Lower leg skin (tissue), 4 donors: ENCODE results near the gene DNAJC28. TPM values are rescaled to one million over a fixed set of nuclear protein-coding genes. Genes with fewer than 3 reads are reported as not detected.
"Not testable (repeated sequence)": the region's sequence is repeated elsewhere in the genome, so short reads cannot be mapped to it uniquely, and the experiment has no call there.

Experiments used
- DNase-seq, 2 donors: peaks; one replicate each; pipeline ENCODE4 v3.0.0-alpha.2; 2019; ENCODE audit warnings: low spot score in 2 of 2
- H3K4me3 ChIP-seq: fragments of 200-600 bp; sonication (generic); 2 replicates; pipeline ENCODE4 v1.5.1; 2017; ENCODE audit warnings: mild to moderate bottlenecking, low read depth; ENCODE audit not compliant: poor library complexity, severe bottlenecking
- CTCF ChIP-seq, 3 donors: fragments of 450-650 bp; IDR thresholded peaks; one replicate each; pipeline ENCODE4 v1.5.1; 2016; ENCODE audit warnings: antibody characterized with exemption in 3 of 3, mild to moderate bottlenecking in 3 of 3, moderate library complexity in 2 of 3
- POLR2A ChIP-seq, 2 donors: fragments of 450-650 bp; IDR thresholded peaks; one replicate each; pipeline ENCODE4 v1.6.1; 2016 to 2017; ENCODE audit warnings: antibody characterized with exemption in 2 of 2, mild to moderate bottlenecking in 1 of 2, moderate library complexity in 1 of 2
- WGBS, 2 donors: methylation state at CpG; one replicate each; pipeline ENCODE4 v1.1.5; 2018; 5-methylcytosine and 5-hydroxymethylcytosine counted together
- intact Hi-C: fragments of 100-400 bp; cut with DNase I; formaldehyde crosslinking; loops from one replicate; pipeline ENCODE4 v1.15.0; 2023; ENCODE audit warnings: low total_unique reads
- total RNA-seq, 4 donors: library from RNA; depleted of rRNA; stranded (reverse); fragments of >200 nt; gene quantifications; one replicate each; pipeline ENCODE4 v1.1.0, GENCODE V29; 2016

DNAJC28 gene
- total RNA-seq, 4 donors from 2014 or later, result 0.08 to 2.3 (median 0.40) TPM

GRCh38 chr21:33452362-33452761, 39.2 kb downstream of the DNAJC28 start:
- DNase-seq, result no peak
- TF ChIP-seq CTCF (IDR thresholded peaks at IDR 0.05) (no peak), POLR2A (IDR thresholded peaks at IDR 0.05) (no peak)
- H3K4me3 ChIP-seq, result no peak overlapping the region
- 92 to 96% methylated on average over 3 of the region's 3 CpGs for WGBS, 2 donors
- intact Hi-C loops, result no loop called here

DNA sequence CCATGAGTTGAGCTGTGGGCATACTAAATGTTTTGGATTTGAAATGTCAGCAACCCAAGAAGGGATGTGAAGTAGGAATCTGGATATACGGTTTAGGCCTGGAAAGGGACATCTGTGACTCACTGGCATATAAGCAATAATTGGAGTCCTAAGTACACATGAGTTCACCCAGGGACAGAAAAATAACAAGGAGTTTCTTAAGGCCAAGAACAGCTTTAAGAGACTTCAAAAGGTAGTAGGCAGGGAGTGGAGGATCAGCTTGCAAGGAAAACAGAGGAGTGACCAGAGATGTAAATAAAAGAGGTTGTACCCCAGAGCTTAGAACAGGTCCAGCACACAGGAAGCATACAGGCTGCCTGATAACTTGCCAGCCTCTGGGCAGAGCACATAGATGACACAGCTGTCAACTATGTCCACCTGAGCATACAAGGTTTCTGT, 39.9 kb downstream of the DNAJC28 start:
- H3K4me3 ChIP-seq, result no peak overlapping the region
- 69 to 70% methylated on average over 1 of the region's 1 CpG for WGBS, 2 donors
- TF ChIP-seq POLR2A (IDR thresholded peaks at IDR 0.05) (no peak), CTCF (IDR thresholded peaks at IDR 0.05) (no peak)
- intact Hi-C loops, result no loop called here
- no peak for DNase-seq

- intact Hi-C loops, result loop anchor here (5.0 to 10.0 kb wide), 2 partner anchors 85 to 247 kb away; no protein-coding TSS in a partner anchor
- no peak overlapping the region for H3K4me3 ChIP-seq
- no peak for DNase-seq
- TF ChIP-seq POLR2A (IDR thresholded peaks at IDR 0.05), result no peak
- no peak for TF ChIP-seq CTCF (IDR thresholded peaks at IDR 0.05)
- 86 to 87% methylated on average over 4 of the region's 4 CpGs for WGBS, 2 donors
Observed at GRCh38 chr21:33449616-33450015, 41.9 kb downstream of the DNAJC28 start.

DNA sequence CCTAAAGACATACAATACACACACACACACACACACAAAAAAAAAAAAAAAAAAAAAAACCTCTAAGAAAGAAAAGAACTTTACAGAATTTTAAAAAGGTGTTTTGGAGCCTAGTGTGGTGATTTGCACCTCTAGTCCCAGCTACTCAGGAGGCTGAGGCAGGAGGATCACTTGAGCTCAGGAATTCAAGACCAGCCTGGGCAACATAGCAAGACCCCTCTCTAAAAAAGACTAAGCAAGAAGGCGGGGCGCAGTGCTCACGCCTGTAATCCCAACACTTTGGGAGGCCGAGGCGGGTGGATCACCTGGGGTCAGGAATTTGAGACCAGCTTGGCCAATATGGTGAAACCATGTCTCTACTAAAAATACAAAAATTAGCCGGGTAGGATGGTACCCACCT, 44.9 kb downstream of the DNAJC28 start:
- H3K4me3 ChIP-seq, DNase-seq: not testable (repeated sequence)
- intact Hi-C loops, result loop anchor here (5.0 to 10.0 kb wide), 2 partner anchors 82 to 244 kb away; no protein-coding TSS in a partner anchor
- 96 to 100% methylated on average over 6 of the region's 6 CpGs for WGBS, 2 donors

GRCh38 chr21:33444499-33444898, 47.0 kb downstream of the DNAJC28 start:
- 37 to 44% methylated on average over 2 of the region's 2 CpGs for WGBS, 2 donors
- peak in 1 of 2 donors; percentile 52 for DNase-seq
- TF ChIP-seq CTCF (IDR thresholded peaks at IDR 0.05), result no peak
- no peak for TF ChIP-seq POLR2A (IDR thresholded peaks at IDR 0.05)
- intact Hi-C loops, result loop anchor here (10.0 kb wide), 1 partner anchor 80 kb away; no protein-coding TSS in a partner anchor
- no peak overlapping the region for H3K4me3 ChIP-seq

DNA sequence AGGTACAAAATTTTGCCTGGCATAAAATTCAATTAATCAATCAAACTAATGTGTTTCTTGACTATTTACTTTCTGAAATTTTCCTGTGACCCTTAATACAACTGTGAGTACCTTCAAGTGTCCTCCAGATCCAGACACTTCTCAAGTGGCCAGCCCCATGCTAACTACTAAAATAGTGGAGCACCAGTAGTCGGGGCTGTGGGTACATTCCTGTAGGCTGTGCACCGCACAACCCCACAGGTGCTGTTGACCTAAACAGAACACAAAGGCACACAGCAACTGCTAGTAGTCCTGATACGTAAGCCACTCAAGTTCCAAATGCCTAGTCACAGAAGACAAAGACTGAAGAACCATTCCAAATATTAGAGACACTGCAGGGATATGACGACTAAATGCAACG, 48.3 kb downstream of the DNAJC28 start:
- DNase-seq, result peak in 1 of 2 donors; percentile 71
- no peak overlapping the region for H3K4me3 ChIP-seq
- no peak for TF ChIP-seq CTCF (IDR thresholded peaks at IDR 0.05)
- WGBS, 2 donors, result 91 to 92% methylated on average over 5 of the region's 5 CpGs
- intact Hi-C loops, result loop anchor here (10.0 kb wide), 1 partner anchor 78 kb away; no protein-coding TSS in a partner anchor
